ENCODE results near the gene HORMAD1.

HORMAD1 gene

GRCh38 chr1:150761801-150762200 lies 41.1 kb upstream of the HORMAD1 start:
- DNase-seq (ENCODE audit: low spot score) = no peak
- in situ Hi-C loops (cut with MboI; ENCODE audit: low pct_unique_long_range_greater_than_20kb, low sequenced_read_pairs, unreplicated experiment) = no loop called here
- TF ChIP-seq CTCF (IDR thresholded peaks at IDR 0.05; ENCODE audit: extremely low read depth, insufficient read depth, missing control alignments) = no peak

- in situ Hi-C loops (cut with MboI; ENCODE audit: low pct_unique_long_range_greater_than_20kb, low sequenced_read_pairs, unreplicated experiment) = no loop called here
- peak; percentile 15 for TF ChIP-seq CTCF (IDR thresholded peaks at IDR 0.05; ENCODE audit: extremely low read depth, insufficient read depth, missing control alignments)
- DNase-seq (ENCODE audit: low spot score) = no peak
Observed at GRCh38 chr1:150760013-150760412, 39.3 kb upstream of the HORMAD1 start.

- in situ Hi-C loops (cut with MboI; ENCODE audit: low pct_unique_long_range_greater_than_20kb, low sequenced_read_pairs, unreplicated experiment) = no loop called here
- no peak for DNase-seq (ENCODE audit: low spot score)
- no peak for TF ChIP-seq CTCF (IDR thresholded peaks at IDR 0.05; ENCODE audit: extremely low read depth, insufficient read depth, missing control alignments)
Observed at GRCh38 chr1:150753416-150753815, 32.7 kb upstream of the HORMAD1 start.

GRCh38 chr1:150751443-150751842 lies 30.7 kb upstream of the HORMAD1 start:
- in situ Hi-C loops (cut with MboI; ENCODE audit: low pct_unique_long_range_greater_than_20kb, low sequenced_read_pairs, unreplicated experiment) = no loop called here
- no peak for TF ChIP-seq CTCF (IDR thresholded peaks at IDR 0.05; ENCODE audit: extremely low read depth, insufficient read depth, missing control alignments)

GRCh38 chr1:150749720-150750311 lies 29.1 kb upstream of the HORMAD1 start:
- no peak for TF ChIP-seq CTCF (IDR thresholded peaks at IDR 0.05; ENCODE audit: extremely low read depth, insufficient read depth, missing control alignments)
- no peak for DNase-seq (ENCODE audit: low spot score)
- in situ Hi-C loops (cut with MboI; ENCODE audit: low pct_unique_long_range_greater_than_20kb, low sequenced_read_pairs, unreplicated experiment) = no loop called here

More at GRCh38 chr1:150751443-150751842, 30.7 kb upstream of the HORMAD1 start:
- no peak for DNase-seq (ENCODE audit: low spot score)

GRCh38 chr1:150748878-150749719 lies 28.4 kb upstream of the HORMAD1 start:
- DNase-seq (ENCODE audit: low spot score) = no peak
- no peak for TF ChIP-seq CTCF (IDR thresholded peaks at IDR 0.05; ENCODE audit: extremely low read depth, insufficient read depth, missing control alignments)
- in situ Hi-C loops (cut with MboI; ENCODE audit: low pct_unique_long_range_greater_than_20kb, low sequenced_read_pairs, unreplicated experiment) = no loop called here

Data from GM13977 (cell line).